ENCODE measurements around the gene METTL6. TPM values are rescaled to one million over a fixed set of nuclear protein-coding genes. Genes with fewer than 3 reads are reported as not detected.

The METTL6 gene
- total and polyA plus RNA-seq, 2 donors (not counting 1 experiment from before 2014, with no cell fraction given), result 7.6 to 23.9 TPM

DNA sequence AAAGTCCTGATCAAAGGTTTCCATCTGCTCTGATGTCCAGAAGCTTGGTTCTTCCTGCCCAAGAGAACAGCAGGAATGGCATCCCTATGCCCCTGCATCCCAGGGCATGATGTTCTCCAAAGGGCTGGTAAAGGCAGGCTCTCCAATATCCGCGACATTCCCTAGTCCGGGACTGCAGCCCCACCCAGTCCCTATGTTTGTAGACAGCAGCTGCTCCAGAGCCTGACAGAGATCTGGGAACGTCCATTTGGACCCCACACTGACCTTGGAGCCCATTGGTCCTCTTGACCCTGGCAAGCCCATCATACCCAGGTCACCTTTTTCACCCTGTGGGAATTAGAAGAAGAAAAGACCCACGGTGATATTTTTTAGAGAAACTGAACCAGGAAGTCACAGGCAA is 47.8 kb upstream of the METTL6 start:
- 77% methylated on average over 3 of the region's 5 CpGs for WGBS (ENCODE audit: insufficient coverage)
- no peak overlapping the region for H3K4me3 ChIP-seq (ENCODE audit: control extremely low read depth in 1 of 5, extremely low read depth in 1 of 5, insufficient read depth in 1 of 5, low read depth in 2 of 5, low read length in 4 of 5)
- H3K27ac ChIP-seq (ENCODE audit: low read length in 2 of 2), result no peak overlapping the region
- H3K9me3 ChIP-seq (ENCODE audit: control extremely low read depth in 1 of 3, control insufficient read depth in 2 of 3, insufficient read depth in 1 of 3, low read length in 2 of 3), result no peaks in the 10 kb centered on the region
- intact Hi-C loops (cut with micrococcal nuclease), result no loop called here
- ChIA-PET POLR2A (no interaction called here), CTCF (no interaction called here)
- Mint-ChIP-seq H3K27me3 (no peaks in the 10 kb centered on the region), H3K4me3 (no peak overlapping the region), H3K9me3 (ENCODE audit: insufficient read depth) (no peaks in the 10 kb centered on the region), H3K4me1 (no peaks in the 10 kb centered on the region), H3K27ac (no peak overlapping the region)
- no peaks in the 10 kb centered on the region for H4K20me1 ChIP-seq (ENCODE audit: control insufficient read depth, insufficient read depth, low read length, poor library complexity, severe bottlenecking)
- no peaks in the 10 kb centered on the region for H3K36me3 ChIP-seq (replicated peaks in 1 of 2; ENCODE audit: control extremely low read depth in 1 of 2, control insufficient read depth in 1 of 2, extremely low read depth in 1 of 2, insufficient read depth in 2 of 2, low read length in 1 of 2)
- H3K4me2 ChIP-seq (replicated peaks; ENCODE audit: low read depth, low read length, poor library complexity, severe bottlenecking), result no peak overlapping the region
- TF ChIP-seq, protein P1, sequence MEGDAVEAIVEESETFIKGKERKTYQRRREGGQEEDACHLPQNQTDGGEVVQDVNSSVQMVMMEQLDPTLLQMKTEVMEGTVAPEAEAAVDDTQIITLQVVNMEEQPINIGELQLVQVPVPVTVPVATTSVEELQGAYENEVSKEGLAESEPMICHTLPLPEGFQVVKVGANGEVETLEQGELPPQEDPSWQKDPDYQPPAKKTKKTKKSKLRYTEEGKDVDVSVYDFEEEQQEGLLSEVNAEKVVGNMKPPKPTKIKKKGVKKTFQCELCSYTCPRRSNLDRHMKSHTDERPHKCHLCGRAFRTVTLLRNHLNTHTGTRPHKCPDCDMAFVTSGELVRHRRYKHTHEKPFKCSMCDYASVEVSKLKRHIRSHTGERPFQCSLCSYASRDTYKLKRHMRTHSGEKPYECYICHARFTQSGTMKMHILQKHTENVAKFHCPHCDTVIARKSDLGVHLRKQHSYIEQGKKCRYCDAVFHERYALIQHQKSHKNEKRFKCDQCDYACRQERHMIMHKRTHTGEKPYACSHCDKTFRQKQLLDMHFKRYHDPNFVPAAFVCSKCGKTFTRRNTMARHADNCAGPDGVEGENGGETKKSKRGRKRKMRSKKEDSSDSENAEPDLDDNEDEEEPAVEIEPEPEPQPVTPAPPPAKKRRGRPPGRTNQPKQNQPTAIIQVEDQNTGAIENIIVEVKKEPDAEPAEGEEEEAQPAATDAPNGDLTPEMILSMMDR (IDR thresholded peaks at IDR 0.05), result no peak
- TF ChIP-seq EZH2 (IDR thresholded peaks at IDR 0.05; ENCODE audit: borderline replicate concordance, insufficient read depth, low read depth, low read length, poor library complexity, severe bottlenecking), result no peak
- H3K4me1 ChIP-seq (ENCODE audit: control insufficient read depth in 2 of 2, insufficient read depth in 2 of 2, low read length in 2 of 2), result no peaks in the 10 kb centered on the region
- DNase-seq, result no peak
- ATAC-seq (ENCODE audit: low read depth), result no peak
- H2AFZ ChIP-seq (ENCODE audit: insufficient read depth, low read depth, low read length, poor library complexity, severe bottlenecking), result no peak overlapping the region
- H3K9ac ChIP-seq (ENCODE audit: low read length), result no peak overlapping the region
- no peaks in the 10 kb centered on the region for H3K27me3 ChIP-seq (replicated peaks in 1 of 4; ENCODE audit: control extremely low read depth in 1 of 4, control insufficient read depth in 3 of 4, insufficient read depth in 4 of 4, low read length in 3 of 4)
- no peaks in the 10 kb centered on the region for H3K79me2 ChIP-seq (ENCODE audit: control insufficient read depth, insufficient read depth, low read length)

DNA sequence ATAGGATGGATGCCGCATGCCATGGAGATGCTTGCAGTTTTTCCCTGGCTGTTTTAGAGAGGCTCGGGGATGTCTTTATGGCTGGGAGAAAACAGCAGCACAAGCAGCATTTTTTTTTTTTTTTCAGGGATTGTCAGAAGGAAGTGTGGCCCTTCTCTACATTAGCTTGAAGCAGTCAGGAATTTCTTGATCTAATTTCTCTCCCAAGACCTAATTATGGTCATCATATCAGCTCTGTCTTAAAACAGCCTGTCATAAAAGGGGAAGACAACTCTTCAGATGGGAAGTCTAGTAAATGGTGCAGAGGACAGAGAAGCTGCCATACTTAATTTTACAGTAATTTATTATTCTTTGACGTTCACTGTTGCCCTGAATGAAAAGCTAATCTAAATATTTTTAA is 44.5 kb upstream of the METTL6 start:
- Histone ChIP-seq H3K36me3 (replicated peaks in 1 of 2; ENCODE audit: control extremely low read depth in 1 of 2, control insufficient read depth in 1 of 2, extremely low read depth in 1 of 2, insufficient read depth in 2 of 2, low read length in 1 of 2) (no peaks in the 10 kb centered on the region), H4K20me1 (ENCODE audit: control insufficient read depth, insufficient read depth, low read length, poor library complexity, severe bottlenecking) (no peaks in the 10 kb centered on the region), H3K27me3 (replicated peaks in 1 of 4; ENCODE audit: control extremely low read depth in 1 of 4, control insufficient read depth in 3 of 4, insufficient read depth in 4 of 4, low read length in 3 of 4) (no peaks in the 10 kb centered on the region), H3K9me3 (ENCODE audit: control extremely low read depth in 1 of 3, control insufficient read depth in 2 of 3, insufficient read depth in 1 of 3, low read length in 2 of 3) (no peaks in the 10 kb centered on the region), H3K79me2 (ENCODE audit: control insufficient read depth, insufficient read depth, low read length) (no peaks in the 10 kb centered on the region), H3K27ac (ENCODE audit: low read length in 2 of 2) (no peak overlapping the region), H3K4me2 (replicated peaks; ENCODE audit: low read depth, low read length, poor library complexity, severe bottlenecking) (no peak overlapping the region), H3K4me1 (ENCODE audit: control insufficient read depth in 2 of 2, insufficient read depth in 2 of 2, low read length in 2 of 2) (no peaks in the 10 kb centered on the region), H3K4me3 (ENCODE audit: control extremely low read depth in 1 of 5, extremely low read depth in 1 of 5, insufficient read depth in 1 of 5, low read depth in 2 of 5, low read length in 4 of 5) (no peak overlapping the region), H3K9ac (ENCODE audit: low read length) (no peak overlapping the region), H2AFZ (ENCODE audit: insufficient read depth, low read depth, low read length, poor library complexity, severe bottlenecking) (no peak overlapping the region)
- H3K4me1 Mint-ChIP-seq, result no peaks in the 10 kb centered on the region
- no peak for TF ChIP-seq EZH2 (IDR thresholded peaks at IDR 0.05; ENCODE audit: borderline replicate concordance, insufficient read depth, low read depth, low read length, poor library complexity, severe bottlenecking)
- TF ChIP-seq, protein P1 (IDR thresholded peaks at IDR 0.05), result no peak
- CTCF ChIA-PET, result no interaction called here
- no CpG with 5 or more reads among the region's 3 CpGs for WGBS (ENCODE audit: insufficient coverage)
- POLR2A ChIA-PET, result no interaction called here
- no peak for DNase-seq
- no peak overlapping the region for H3K4me3 Mint-ChIP-seq
- H3K27me3 Mint-ChIP-seq, result no peaks in the 10 kb centered on the region
- intact Hi-C loops (cut with micrococcal nuclease), result no loop called here
- no peak overlapping the region for H3K27ac Mint-ChIP-seq
- no peak for ATAC-seq (ENCODE audit: low read depth)
- no peaks in the 10 kb centered on the region for H3K9me3 Mint-ChIP-seq (ENCODE audit: insufficient read depth)

All from B cell (primary cell).